RWPE1 (cell line): Measurements from ENCODE around the gene LMCD1.

ENCODE experiments used
- CTCF ChIA-PET: fragments of 350-600 bp; sonication (Branson Sonifier 250); formaldehyde crosslinking; extraction: SDS; loops from one replicate; lab custom pipeline; 2021; lab: Yijun Ruan, JAX
- POLR2A ChIA-PET: fragments of 400-600 bp; formaldehyde crosslinking; extraction: SDS; loops from one replicate; lab custom pipeline; 2020; ENCODE audit warnings: antibody characterized with exemption; ENCODE audit not compliant: low non-redundant PET; lab: Yijun Ruan, JAX
- DNase-seq: peaks from one replicate; pipeline ENCODE4 v3.0.0; 2012; ENCODE audit warnings: low spot score
- H3K27ac ChIP-seq: fragments of 450-650 bp; 2 replicates; pipeline ENCODE4 v1.5.1; 2017
- CTCF ChIP-seq: fragments of 450-650 bp; conservative IDR thresholded peaks from 2 replicates; pipeline ENCODE4 v1.5.1; 2017; ENCODE audit warnings: low read depth, mild to moderate bottlenecking

Gene LMCD1

GRCh38 chr3:8541486-8541885 lies 39.9 kb downstream of the LMCD1 start:
- CTCF ChIA-PET, result no interaction called here
- H3K27ac ChIP-seq, result no peak overlapping the region
- no peak for TF ChIP-seq CTCF
- no peak for DNase-seq
- POLR2A ChIA-PET, result no interaction called here

GRCh38 chr3:8542190-8543135 lies 40.8 kb downstream of the LMCD1 start:
- CTCF ChIA-PET, result no interaction called here
- no peak for DNase-seq
- POLR2A ChIA-PET, result no interaction called here

GRCh38 chr3:8546609-8547008 lies 45.0 kb downstream of the LMCD1 start:
- no peak for DNase-seq
- no peak overlapping the region for H3K27ac ChIP-seq
- CTCF ChIA-PET, result no interaction called here
- no peak for TF ChIP-seq CTCF
- POLR2A ChIA-PET, result no interaction called here

More at GRCh38 chr3:8542190-8543135, 40.8 kb downstream of the LMCD1 start:
- TF ChIP-seq CTCF, result no peak
- H3K27ac ChIP-seq, result no peak overlapping the region

- no peak for TF ChIP-seq CTCF
- H3K27ac ChIP-seq, result no peak overlapping the region
- DNase-seq, result no peak
- ChIA-PET CTCF (no interaction called here), POLR2A (no interaction called here)
These were observed 47.1 kb downstream of the LMCD1 start for GRCh38 chr3:8548502-8549275.

GRCh38 chr3:8549354-8549753 lies 47.7 kb downstream of the LMCD1 start:
- DNase-seq, result no peak
- H3K27ac ChIP-seq, result no peak overlapping the region
- ChIA-PET POLR2A (no interaction called here), CTCF (no interaction called here)
- TF ChIP-seq CTCF, result no peak

- ChIA-PET POLR2A (no interaction called here), CTCF (no interaction called here)
- TF ChIP-seq CTCF, result no peak
- no peak for DNase-seq
- H3K27ac ChIP-seq, result no peak overlapping the region
These were observed 49.0 kb downstream of the LMCD1 start for GRCh38 chr3:8550611-8551010.
